ENCODE measurements around the gene NPR2.

The NPR2 gene

DNA sequence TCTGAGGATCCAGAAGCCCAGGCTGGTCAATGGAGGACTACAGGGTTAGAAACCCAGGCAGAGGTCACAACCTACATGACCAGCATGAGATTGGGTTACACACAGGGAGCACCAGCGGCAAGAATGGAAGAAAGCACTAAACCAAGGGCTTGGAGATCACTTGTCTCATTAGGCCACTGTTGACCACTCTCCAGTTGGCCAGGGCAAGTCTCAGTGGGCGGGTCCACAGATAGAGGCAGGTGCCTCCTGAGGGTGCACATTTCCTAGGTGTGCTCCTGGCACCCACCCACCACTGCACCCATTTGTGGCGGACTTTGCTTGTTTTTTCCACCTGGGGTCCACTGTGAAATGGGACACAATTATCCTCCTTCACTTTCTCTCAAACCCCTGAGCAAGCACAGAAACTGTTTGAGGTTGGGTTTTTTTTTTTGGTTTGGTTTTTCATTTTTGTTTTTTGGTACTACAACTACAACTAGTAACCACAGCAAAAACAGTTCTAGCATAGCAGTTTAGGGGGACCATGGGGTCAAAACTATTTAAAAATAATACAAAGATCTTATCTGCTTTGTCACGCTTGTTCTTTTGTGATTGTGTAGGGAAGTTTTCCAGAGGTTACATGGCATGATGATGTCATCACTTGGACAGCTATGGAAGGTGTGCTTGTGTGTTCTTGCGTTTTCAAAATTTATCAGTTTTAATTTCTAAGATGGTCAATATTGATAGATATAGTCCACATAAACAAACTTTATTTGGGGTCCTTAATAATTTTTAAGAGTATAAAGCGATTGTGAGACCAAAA lies 6.1 kb downstream of the NPR2 start:
- Histone ChIP-seq H3K4me3 (ENCODE audit: low read depth, low read length) (no peak overlapping the region), H3K36me3 (no peaks in the 10 kb centered on the region), H3K9me3 (no peaks in the 10 kb centered on the region), H3K27me3 (no peaks in the 10 kb centered on the region), H3K4me1 (peaks cover 17% of the 10 kb centered on the region)
- TF ChIP-seq, protein P1, sequence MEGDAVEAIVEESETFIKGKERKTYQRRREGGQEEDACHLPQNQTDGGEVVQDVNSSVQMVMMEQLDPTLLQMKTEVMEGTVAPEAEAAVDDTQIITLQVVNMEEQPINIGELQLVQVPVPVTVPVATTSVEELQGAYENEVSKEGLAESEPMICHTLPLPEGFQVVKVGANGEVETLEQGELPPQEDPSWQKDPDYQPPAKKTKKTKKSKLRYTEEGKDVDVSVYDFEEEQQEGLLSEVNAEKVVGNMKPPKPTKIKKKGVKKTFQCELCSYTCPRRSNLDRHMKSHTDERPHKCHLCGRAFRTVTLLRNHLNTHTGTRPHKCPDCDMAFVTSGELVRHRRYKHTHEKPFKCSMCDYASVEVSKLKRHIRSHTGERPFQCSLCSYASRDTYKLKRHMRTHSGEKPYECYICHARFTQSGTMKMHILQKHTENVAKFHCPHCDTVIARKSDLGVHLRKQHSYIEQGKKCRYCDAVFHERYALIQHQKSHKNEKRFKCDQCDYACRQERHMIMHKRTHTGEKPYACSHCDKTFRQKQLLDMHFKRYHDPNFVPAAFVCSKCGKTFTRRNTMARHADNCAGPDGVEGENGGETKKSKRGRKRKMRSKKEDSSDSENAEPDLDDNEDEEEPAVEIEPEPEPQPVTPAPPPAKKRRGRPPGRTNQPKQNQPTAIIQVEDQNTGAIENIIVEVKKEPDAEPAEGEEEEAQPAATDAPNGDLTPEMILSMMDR (IDR thresholded peaks at IDR 0.05; ENCODE audit: low read depth, low read length): no peak
- DNase-seq: no peak

DNA sequence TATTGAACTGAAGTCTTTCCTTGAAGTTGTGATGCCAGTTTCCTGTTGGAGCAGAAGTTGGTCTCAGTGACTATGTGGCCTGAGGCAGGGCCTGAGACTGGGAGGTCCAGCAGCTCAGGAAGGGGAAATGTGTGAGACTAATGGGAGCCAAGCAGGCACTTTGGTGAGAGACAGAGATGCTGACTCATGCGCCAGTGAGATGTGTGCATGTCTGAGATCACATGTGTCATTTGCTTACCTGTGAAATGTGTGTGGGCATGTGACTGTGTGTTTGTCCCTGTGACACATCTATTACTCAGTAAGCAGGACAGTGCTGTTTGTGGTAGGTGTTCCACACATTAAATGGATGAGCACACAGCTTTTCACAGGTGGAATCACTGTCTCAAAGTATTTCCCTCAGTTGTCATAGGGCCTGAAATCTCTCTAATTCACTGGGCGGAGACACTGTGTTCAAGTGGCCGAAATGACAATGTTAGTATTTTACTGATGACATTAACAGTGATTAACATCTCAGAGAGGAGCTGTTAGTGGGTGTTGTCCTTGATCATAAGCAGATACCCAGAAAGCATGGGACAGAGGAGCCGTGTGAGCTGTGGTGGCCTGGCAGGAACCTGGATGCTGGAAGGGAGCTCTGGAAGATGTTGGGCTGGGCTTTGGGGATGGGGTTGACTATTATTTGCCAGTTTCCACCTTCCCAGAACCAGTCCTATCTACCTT lies 7.4 kb downstream of the NPR2 start:
- DNase-seq: peak; percentile 44
- H3K27me3 ChIP-seq: no peaks in the 10 kb centered on the region
- no peak overlapping the region for H3K4me3 ChIP-seq (ENCODE audit: low read depth, low read length)

DNA sequence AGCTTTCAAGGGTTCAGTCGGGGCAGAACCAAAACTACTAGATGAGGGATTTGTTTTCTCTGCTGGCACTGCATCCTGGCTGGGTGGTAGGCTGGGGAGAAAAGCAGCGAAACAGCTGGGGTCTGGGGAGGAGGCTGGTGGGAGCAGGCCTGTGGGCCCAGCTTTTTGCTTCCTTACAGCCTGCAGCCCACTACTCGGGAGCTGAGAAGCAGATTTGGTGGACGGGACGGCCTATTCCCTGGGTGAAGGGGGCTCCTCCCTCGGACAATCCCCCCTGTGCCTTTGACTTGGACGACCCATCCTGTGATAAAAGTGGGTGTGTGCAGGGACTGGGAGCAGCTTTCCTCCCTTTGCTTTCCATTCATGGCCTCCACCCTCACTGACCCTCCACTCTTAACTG lies 9.1 kb downstream of the NPR2 start:
- peaks cover 14% of the 10 kb centered on the region for H3K4me1 ChIP-seq
- no peaks in the 10 kb centered on the region for H3K27me3 ChIP-seq
- no peak for DNase-seq
- H3K36me3 ChIP-seq: no peaks in the 10 kb centered on the region
- TF ChIP-seq, protein P1 (IDR thresholded peaks at IDR 0.05; ENCODE audit: low read depth, low read length): no peak
- H3K9me3 ChIP-seq: no peaks in the 10 kb centered on the region
- H3K4me3 ChIP-seq (ENCODE audit: low read depth, low read length): no peak overlapping the region

More for the DNA sequence above, 7.4 kb downstream of the NPR2 start:
- TF ChIP-seq, protein P1 (IDR thresholded peaks at IDR 0.05; ENCODE audit: low read depth, low read length): no peak
- Histone ChIP-seq H3K9me3 (no peaks in the 10 kb centered on the region), H3K4me1 (peaks cover 14% of the 10 kb centered on the region), H3K36me3 (no peaks in the 10 kb centered on the region)

DNA sequence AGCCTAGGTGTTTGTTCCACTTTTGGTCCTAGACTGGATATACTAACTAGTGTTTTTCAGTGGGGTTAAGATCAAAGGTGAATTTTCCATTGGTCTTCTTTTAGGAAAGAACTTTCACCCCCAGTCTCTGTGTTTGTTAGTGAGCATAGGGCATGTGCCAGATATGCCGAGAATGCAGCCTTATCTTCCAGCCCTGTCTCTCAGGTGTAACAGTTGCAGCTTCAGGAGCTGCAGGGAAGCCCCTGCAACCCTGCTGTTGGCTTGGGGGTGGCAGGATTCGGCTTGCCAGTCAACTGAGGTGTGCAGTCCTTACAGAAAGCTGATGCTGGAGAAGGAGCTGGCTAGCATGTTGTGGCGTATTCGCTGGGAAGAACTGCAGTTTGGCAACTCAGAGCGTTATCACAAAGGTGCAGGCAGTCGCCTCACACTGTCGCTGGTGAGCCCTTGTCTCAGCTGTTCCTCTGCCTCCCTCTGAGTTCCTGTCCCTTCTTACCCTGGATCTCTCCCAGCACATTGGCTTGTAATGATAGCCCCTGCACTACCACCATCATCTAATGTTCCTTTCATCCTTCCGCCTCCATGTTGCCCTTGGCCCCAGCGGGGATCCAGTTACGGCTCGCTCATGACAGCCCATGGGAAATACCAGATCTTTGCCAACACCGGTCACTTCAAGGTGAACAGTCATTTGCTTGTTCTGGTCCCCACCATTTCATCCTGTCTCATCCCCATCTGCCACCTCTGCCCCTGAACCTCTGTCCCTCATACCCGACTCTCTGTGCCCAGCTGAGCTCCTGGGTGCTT lies 10.1 kb downstream of the NPR2 start:
- peaks cover under 1% of the 10 kb centered on the region; the same call in 1 of the 2 replicates for H3K36me3 ChIP-seq
- DNase-seq: no peak
- no peaks in the 10 kb centered on the region for H3K9me3 ChIP-seq
- TF ChIP-seq, protein P1 (IDR thresholded peaks at IDR 0.05; ENCODE audit: low read depth, low read length): no peak
- H3K4me3 ChIP-seq (ENCODE audit: low read depth, low read length): no peak overlapping the region
- H3K27me3 ChIP-seq: no peaks in the 10 kb centered on the region
- H3K4me1 ChIP-seq: peaks cover 14% of the 10 kb centered on the region

DNA sequence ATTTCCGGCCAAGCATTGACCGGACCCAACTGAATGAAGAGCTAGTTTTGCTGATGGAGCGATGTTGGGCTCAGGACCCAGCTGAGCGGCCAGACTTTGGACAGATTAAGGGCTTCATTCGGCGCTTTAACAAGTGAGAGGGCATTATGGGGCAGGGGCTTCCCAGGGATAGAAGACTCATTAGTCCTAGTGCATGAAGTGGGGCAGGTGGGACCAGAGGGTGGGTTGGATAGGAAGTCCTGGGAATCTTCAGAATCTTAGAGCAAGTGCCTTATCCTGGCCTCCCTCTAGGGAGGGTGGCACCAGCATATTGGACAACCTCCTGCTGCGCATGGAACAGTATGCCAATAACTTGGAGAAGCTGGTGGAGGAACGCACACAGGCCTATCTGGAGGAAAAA lies 14.7 kb downstream of the NPR2 start:
- DNase-seq: no peak
- H3K36me3 ChIP-seq: peaks cover 2% of the 10 kb centered on the region; the same call in 1 of the 2 replicates

More for the DNA sequence above, 14.7 kb downstream of the NPR2 start:
- H3K4me1 ChIP-seq: no peaks in the 10 kb centered on the region
- no peak overlapping the region for H3K4me3 ChIP-seq (ENCODE audit: low read depth, low read length)
- no peaks in the 10 kb centered on the region for H3K9me3 ChIP-seq
- TF ChIP-seq, protein P1 (IDR thresholded peaks at IDR 0.05; ENCODE audit: low read depth, low read length): no peak
- no peaks in the 10 kb centered on the region for H3K27me3 ChIP-seq

Measured in BE2C (cell line).